ENCODE results near the gene GNG7.
"Not testable (repeated sequence)": the region's sequence is repeated elsewhere in the genome, so short reads cannot be mapped to it uniquely, and the experiment has no call there.

DNA sequence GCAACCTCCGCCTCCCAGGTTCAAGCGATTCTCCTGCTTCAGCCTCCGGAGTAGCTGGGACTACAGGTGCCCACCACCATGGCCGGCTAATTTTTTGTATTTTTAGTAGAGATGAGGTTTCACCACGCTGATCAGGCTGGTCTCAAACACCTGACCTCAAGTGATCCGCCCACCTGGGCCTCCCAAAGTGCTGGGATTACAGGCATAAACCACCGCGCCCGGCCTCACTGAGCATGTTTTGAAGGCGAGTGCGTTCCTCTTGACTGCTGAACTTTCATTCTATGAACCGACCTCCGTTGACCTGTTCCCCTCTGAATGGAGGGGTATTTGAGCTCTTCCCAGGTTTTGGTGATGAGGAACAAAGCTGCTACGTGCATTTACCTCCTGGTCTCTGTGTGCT, 209.0 kb downstream of the GNG7 start:
- TF ChIP-seq, protein P1, sequence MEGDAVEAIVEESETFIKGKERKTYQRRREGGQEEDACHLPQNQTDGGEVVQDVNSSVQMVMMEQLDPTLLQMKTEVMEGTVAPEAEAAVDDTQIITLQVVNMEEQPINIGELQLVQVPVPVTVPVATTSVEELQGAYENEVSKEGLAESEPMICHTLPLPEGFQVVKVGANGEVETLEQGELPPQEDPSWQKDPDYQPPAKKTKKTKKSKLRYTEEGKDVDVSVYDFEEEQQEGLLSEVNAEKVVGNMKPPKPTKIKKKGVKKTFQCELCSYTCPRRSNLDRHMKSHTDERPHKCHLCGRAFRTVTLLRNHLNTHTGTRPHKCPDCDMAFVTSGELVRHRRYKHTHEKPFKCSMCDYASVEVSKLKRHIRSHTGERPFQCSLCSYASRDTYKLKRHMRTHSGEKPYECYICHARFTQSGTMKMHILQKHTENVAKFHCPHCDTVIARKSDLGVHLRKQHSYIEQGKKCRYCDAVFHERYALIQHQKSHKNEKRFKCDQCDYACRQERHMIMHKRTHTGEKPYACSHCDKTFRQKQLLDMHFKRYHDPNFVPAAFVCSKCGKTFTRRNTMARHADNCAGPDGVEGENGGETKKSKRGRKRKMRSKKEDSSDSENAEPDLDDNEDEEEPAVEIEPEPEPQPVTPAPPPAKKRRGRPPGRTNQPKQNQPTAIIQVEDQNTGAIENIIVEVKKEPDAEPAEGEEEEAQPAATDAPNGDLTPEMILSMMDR (IDR thresholded peaks at IDR 0.05): not testable (repeated sequence)
- not testable (repeated sequence) for TF ChIP-seq POLR2A, EP300, POLR2AphosphoS5 (IDR thresholded peaks at IDR 0.05)

Data from suprapubic skin (tissue), 4 donors.